Type B pancreatic cell (in vitro differentiated cells): ENCODE results near the gene KDM8. TPM values are rescaled to one million over a fixed set of nuclear protein-coding genes. Genes with fewer than 3 reads are reported as not detected.
A peak's percentile ranks its signal among the peaks of the same experiment; 100 is the strongest.
"Not testable (repeated sequence)": the region's sequence is repeated elsewhere in the genome, so short reads cannot be mapped to it uniquely, and the experiment has no call there.

ENCODE experiments used
- DNase-seq: peaks from one replicate; pipeline ENCODE4 v3.0.0; 2021; ENCODE audit warnings: mixed read lengths; ENCODE audit not compliant: unreplicated experiment; ENCODE audit errors: extremely low spot score
- H3K27ac Mint-ChIP-seq: 2 replicates; pipeline ENCODE4 v1.8.0; 2021; ENCODE audit warnings: mild to moderate bottlenecking, mixed read lengths
- H3K27me3 Mint-ChIP-seq: 2 replicates; pipeline ENCODE4 v1.8.0; 2021; ENCODE audit warnings: mixed read lengths
- H3K36me3 Mint-ChIP-seq: 2 replicates; pipeline ENCODE4 v1.8.0; 2021; ENCODE audit warnings: mixed read lengths
- H3K4me1 Mint-ChIP-seq: one replicate; pipeline ENCODE4 v1.8.0; 2021; ENCODE audit warnings: mixed read lengths; ENCODE audit not compliant: unreplicated experiment
- H3K4me3 Mint-ChIP-seq: 2 replicates; pipeline ENCODE4 v1.8.0; 2021; ENCODE audit warnings: mild to moderate bottlenecking, mixed read lengths
- H3K9me3 Mint-ChIP-seq: 2 replicates; pipeline ENCODE4 v1.8.0; 2021; ENCODE audit warnings: mixed read lengths
- CTCF ChIP-seq: fragments of 200-600 bp; sonication (generic); conservative IDR thresholded peaks from 2 replicates; pipeline ENCODE4 v1.5.0; 2021; ENCODE audit warnings: antibody characterized with exemption, mild to moderate bottlenecking
- total RNA-seq: library from RNA; stranded (reverse); gene quantifications from 2 replicates; pipeline ENCODE4 v1.2.1, GENCODE V29; 2021; ENCODE audit warnings: low replicate concordance

KDM8 gene
- total RNA-seq, 1 donor from 2014 or later: 11.1 TPM

- H3K4me3 Mint-ChIP-seq: peak overlapping the region; percentile 100
- H3K4me1 Mint-ChIP-seq: peaks cover 12% of the 10 kb centered on the region
- H3K9me3 Mint-ChIP-seq: no peaks in the 10 kb centered on the region
- H3K36me3 Mint-ChIP-seq: no peaks in the 10 kb centered on the region
- peak overlapping the region; percentile 99 for H3K27ac Mint-ChIP-seq
- no peak for TF ChIP-seq CTCF
- no peak for DNase-seq
- H3K27me3 Mint-ChIP-seq: no peaks in the 10 kb centered on the region
Observed at GRCh38 chr16:27204312-27204915, 1.1 kb downstream of the KDM8 start.

- Mint-ChIP-seq H3K4me3 (no peak overlapping the region), H3K27me3 (no peaks in the 10 kb centered on the region), H3K4me1 (peaks cover 12% of the 10 kb centered on the region), H3K9me3 (no peaks in the 10 kb centered on the region), H3K27ac (no peak overlapping the region), H3K36me3 (no peaks in the 10 kb centered on the region)
- TF ChIP-seq CTCF: no peak
- DNase-seq: no peak
Observed at GRCh38 chr16:27205423-27206065, 2.2 kb downstream of the KDM8 start.

GRCh38 chr16:27207121-27207520 is 3.8 kb downstream of the KDM8 start:
- H3K27me3 Mint-ChIP-seq, H3K9me3 Mint-ChIP-seq, DNase-seq, H3K27ac Mint-ChIP-seq, H3K36me3 Mint-ChIP-seq, H3K4me3 Mint-ChIP-seq: not testable (repeated sequence)
- peaks cover 12% of the 10 kb centered on the region for H3K4me1 Mint-ChIP-seq

DNA sequence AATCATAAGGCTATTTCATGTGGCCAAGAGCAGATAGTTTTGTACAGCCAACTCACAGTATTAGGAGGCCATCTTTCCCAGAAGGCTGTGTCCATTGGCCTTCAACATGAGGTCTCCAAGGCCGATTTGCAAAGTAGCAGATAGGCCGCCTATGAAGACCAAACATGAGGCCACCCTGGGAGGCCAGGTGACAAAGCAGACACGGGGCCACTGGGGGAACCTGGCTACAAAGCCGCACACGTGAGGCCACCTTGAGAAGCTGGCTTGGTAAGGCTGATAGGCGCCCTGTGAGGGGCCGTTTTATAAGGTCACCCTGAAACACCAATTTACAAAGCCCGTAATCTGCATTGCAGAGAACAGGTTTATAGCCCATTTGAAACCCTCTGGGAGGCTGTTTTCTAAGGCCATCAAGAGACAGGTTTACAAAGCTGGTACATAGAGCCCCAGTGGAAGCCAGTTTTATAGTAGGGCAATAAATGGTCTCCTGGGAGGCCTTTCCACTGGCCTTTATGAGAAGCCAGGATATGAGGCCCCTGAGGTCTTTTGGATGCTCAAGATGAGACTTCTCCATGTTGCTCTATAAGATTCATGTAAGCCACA is 4.9 kb downstream of the KDM8 start:
- no peak for TF ChIP-seq CTCF
- no peaks in the 10 kb centered on the region for H3K36me3 Mint-ChIP-seq
- no peaks in the 10 kb centered on the region for H3K27me3 Mint-ChIP-seq
- H3K4me3 Mint-ChIP-seq: no peak overlapping the region
- H3K9me3 Mint-ChIP-seq: no peaks in the 10 kb centered on the region
- no peak for DNase-seq
- H3K4me1 Mint-ChIP-seq: peaks cover 11% of the 10 kb centered on the region
- H3K27ac Mint-ChIP-seq: no peak overlapping the region

GRCh38 chr16:27208796-27209195 is 5.5 kb downstream of the KDM8 start:
- Mint-ChIP-seq H3K27ac (no peak overlapping the region), H3K27me3 (no peaks in the 10 kb centered on the region), H3K4me3 (no peak overlapping the region), H3K36me3 (no peaks in the 10 kb centered on the region), H3K4me1 (peaks cover 7% of the 10 kb centered on the region), H3K9me3 (no peaks in the 10 kb centered on the region)
- no peak for TF ChIP-seq CTCF
- no peak for DNase-seq

GRCh38 chr16:27209591-27209990 is 6.3 kb downstream of the KDM8 start:
- Mint-ChIP-seq H3K9me3 (no peaks in the 10 kb centered on the region), H3K27me3 (no peaks in the 10 kb centered on the region), H3K4me1 (no peaks in the 10 kb centered on the region), H3K4me3 (no peak overlapping the region), H3K27ac (no peak overlapping the region), H3K36me3 (no peaks in the 10 kb centered on the region)
- no peak for DNase-seq
- TF ChIP-seq CTCF: no peak
